Prostate gland (tissue), 2 donors: ENCODE data around the gene EIF5AL1.
"Not testable (repeated sequence)": the region's sequence is repeated elsewhere in the genome, so short reads cannot be mapped to it uniquely, and the experiment has no call there.

Experiments used
- POLR2A ChIP-seq: fragments of 450-650 bp; IDR thresholded peaks from one replicate; pipeline ENCODE4 v1.6.1; 2016; ENCODE audit warnings: antibody characterized with exemption, mild to moderate bottlenecking
- POLR2AphosphoS5 ChIP-seq: sonication (generic); formaldehyde crosslinking; IDR thresholded peaks from one replicate; pipeline ENCODE4 v1.6.1; 2017; ENCODE audit warnings: antibody characterized with exemption
- TF ChIP-seq, protein P1 (sequence below), 4 experiments: fragments of 200-600 bp in 2 of 4; fragments of 450-650 bp in 2 of 4; sonication (generic) in 2 of 4; IDR thresholded peaks; 1 replicate in 3 of 4; 2 replicates in 1 of 4; pipeline ENCODE4 v1.5.1; 2016 to 2019; ENCODE audit warnings: antibody characterized with exemption in 4 of 4, mild to moderate bottlenecking in 2 of 4, moderate library complexity in 2 of 4

DNA sequence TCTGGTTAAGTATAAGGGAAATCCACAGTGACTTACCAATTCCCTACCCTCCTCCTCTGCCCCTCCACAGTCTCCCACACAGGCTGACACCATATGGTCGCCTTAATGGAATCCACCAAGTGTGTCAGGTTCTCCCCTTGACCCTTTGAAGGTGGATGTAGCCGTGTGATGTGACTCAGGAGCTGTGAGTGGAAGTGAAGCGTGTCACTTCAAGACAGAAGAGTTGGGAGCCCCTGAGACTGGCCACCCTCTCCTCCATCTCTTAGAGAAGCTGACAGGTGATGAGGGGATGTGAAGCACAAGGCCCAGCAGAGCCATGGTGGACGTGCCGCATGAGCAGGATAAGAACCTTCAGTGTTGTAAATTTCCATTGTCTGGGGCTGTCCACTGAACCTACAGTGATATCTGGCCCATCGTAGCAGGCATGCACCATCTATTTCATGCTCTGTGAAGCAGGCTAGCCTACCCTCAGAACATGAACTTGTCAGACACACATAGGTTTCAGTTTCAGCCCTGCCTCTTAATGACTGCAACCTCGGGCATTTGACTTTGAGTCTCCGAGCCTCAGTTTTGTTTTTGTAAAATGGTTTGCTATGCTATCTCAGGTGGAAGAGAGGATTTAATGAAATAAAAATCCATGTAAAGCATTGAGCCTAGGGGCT is 12.8 kb downstream of the EIF5AL1 start:
- not testable (repeated sequence) for TF ChIP-seq POLR2AphosphoS5, POLR2A
- TF ChIP-seq, protein P1, sequence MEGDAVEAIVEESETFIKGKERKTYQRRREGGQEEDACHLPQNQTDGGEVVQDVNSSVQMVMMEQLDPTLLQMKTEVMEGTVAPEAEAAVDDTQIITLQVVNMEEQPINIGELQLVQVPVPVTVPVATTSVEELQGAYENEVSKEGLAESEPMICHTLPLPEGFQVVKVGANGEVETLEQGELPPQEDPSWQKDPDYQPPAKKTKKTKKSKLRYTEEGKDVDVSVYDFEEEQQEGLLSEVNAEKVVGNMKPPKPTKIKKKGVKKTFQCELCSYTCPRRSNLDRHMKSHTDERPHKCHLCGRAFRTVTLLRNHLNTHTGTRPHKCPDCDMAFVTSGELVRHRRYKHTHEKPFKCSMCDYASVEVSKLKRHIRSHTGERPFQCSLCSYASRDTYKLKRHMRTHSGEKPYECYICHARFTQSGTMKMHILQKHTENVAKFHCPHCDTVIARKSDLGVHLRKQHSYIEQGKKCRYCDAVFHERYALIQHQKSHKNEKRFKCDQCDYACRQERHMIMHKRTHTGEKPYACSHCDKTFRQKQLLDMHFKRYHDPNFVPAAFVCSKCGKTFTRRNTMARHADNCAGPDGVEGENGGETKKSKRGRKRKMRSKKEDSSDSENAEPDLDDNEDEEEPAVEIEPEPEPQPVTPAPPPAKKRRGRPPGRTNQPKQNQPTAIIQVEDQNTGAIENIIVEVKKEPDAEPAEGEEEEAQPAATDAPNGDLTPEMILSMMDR (IDR thresholded peaks at IDR 0.05): not testable (repeated sequence)
